Neuronal stem cell (in vitro differentiated cells): ENCODE measurements around the gene PPIAL4G.

Source experiments
- small RNA-seq: library from polyadenylated mRNA; stranded (forward); fragments of <200 nt; extraction: miRNeasy Mini kit (QIAGEN cat#:217004); gene quantifications from one replicate; pipeline ENCODE3, GENCODE V24; 2013; ENCODE audit not compliant: insufficient read depth

PPIAL4G gene

Small RNA genes lying within 50 kb of the gene (small RNA-seq; reads per million reads assigned to genes)
- 1.6 reads per million for gene RF00003
